Measurements from ENCODE around the gene SLC17A2. TPM values are rescaled to one million over a fixed set of nuclear protein-coding genes. Genes with fewer than 3 reads are reported as not detected.

The SLC17A2 gene
- total RNA-seq, 4 donors from 2014 or later = not detected

- no peak for DNase-seq
- TF ChIP-seq CTCF (IDR thresholded peaks at IDR 0.05) (no peak), POLR2A (IDR thresholded peaks at IDR 0.05) (no peak)
These were observed 8.8 kb downstream of the SLC17A2 start for GRCh38 chr6:25921525-25922203.

GRCh38 chr6:25919657-25920056 lies 10.8 kb downstream of the SLC17A2 start:
- TF ChIP-seq POLR2A (IDR thresholded peaks at IDR 0.05) (no peak), CTCF (IDR thresholded peaks at IDR 0.05) (no peak)
- no peaks in the 10 kb centered on the region for H3K9me3 ChIP-seq
- no peak overlapping the region for H3K4me3 ChIP-seq
- no peak for DNase-seq
- no peaks in the 10 kb centered on the region for H3K4me1 ChIP-seq
- H3K36me3 ChIP-seq = no peaks in the 10 kb centered on the region
- no peaks in the 10 kb centered on the region for H3K27me3 ChIP-seq
- no peak overlapping the region for H3K27ac ChIP-seq

More at GRCh38 chr6:25921525-25922203, 8.8 kb downstream of the SLC17A2 start:
- no peaks in the 10 kb centered on the region for H3K36me3 ChIP-seq
- no peak overlapping the region for H3K27ac ChIP-seq
- H3K4me1 ChIP-seq = no peaks in the 10 kb centered on the region
- no peaks in the 10 kb centered on the region for H3K27me3 ChIP-seq
- no peak overlapping the region for H3K4me3 ChIP-seq
- no peaks in the 10 kb centered on the region for H3K9me3 ChIP-seq

- TF ChIP-seq CTCF (IDR thresholded peaks at IDR 0.05) (no peak), POLR2A (IDR thresholded peaks at IDR 0.05) (no peak)
- H3K27ac ChIP-seq = no peak overlapping the region
These were observed 12.3 kb downstream of the SLC17A2 start for GRCh38 chr6:25918083-25918683.

GRCh38 chr6:25916789-25917490 lies 13.6 kb downstream of the SLC17A2 start:
- Histone ChIP-seq H3K27me3 (no peaks in the 10 kb centered on the region), H3K36me3 (no peaks in the 10 kb centered on the region), H3K4me3 (no peak overlapping the region), H3K4me1 (no peaks in the 10 kb centered on the region), H3K9me3 (no peaks in the 10 kb centered on the region), H3K27ac (no peak overlapping the region)
- TF ChIP-seq CTCF (IDR thresholded peaks at IDR 0.05) = no peak
- TF ChIP-seq POLR2A (IDR thresholded peaks at IDR 0.05) = no peak
- DNase-seq = no peak

More at GRCh38 chr6:25918083-25918683, 12.3 kb downstream of the SLC17A2 start:
- H3K9me3 ChIP-seq = no peaks in the 10 kb centered on the region
- no peaks in the 10 kb centered on the region for H3K27me3 ChIP-seq
- no peak for DNase-seq
- H3K36me3 ChIP-seq = no peaks in the 10 kb centered on the region
- H3K4me3 ChIP-seq = no peak overlapping the region
- H3K4me1 ChIP-seq = no peaks in the 10 kb centered on the region

GRCh38 chr6:25916330-25916729 lies 14.2 kb downstream of the SLC17A2 start:
- H3K36me3 ChIP-seq = no peaks in the 10 kb centered on the region
- H3K4me3 ChIP-seq = no peak overlapping the region
- DNase-seq = no peak
- H3K27ac ChIP-seq = no peak overlapping the region
- no peak for TF ChIP-seq CTCF (IDR thresholded peaks at IDR 0.05)
- TF ChIP-seq POLR2A (IDR thresholded peaks at IDR 0.05) = no peak
- H3K4me1 ChIP-seq = no peaks in the 10 kb centered on the region
- no peaks in the 10 kb centered on the region for H3K9me3 ChIP-seq
- H3K27me3 ChIP-seq = no peaks in the 10 kb centered on the region

Data from Peyer's patch (tissue), 4 donors.